Measurements from ENCODE around the gene CMSS1.

GRCh38 chr3:99878005-99878404 is 60.3 kb downstream of the CMSS1 start:
- TF ChIP-seq EZH2 (IDR thresholded peaks at IDR 0.05; ENCODE audit: borderline replicate concordance, low read depth, low read length, poor library complexity, severe bottlenecking) (no peak), CTCF (conservative IDR thresholded peaks at IDR 0.05; ENCODE audit: low read depth, low read length) (no peak)

Measured in A673 (cell line).